Measurements from ENCODE around the gene FIS1.
"Not testable (repeated sequence)": the region's sequence is repeated elsewhere in the genome, so short reads cannot be mapped to it uniquely, and the experiment has no call there.

The FIS1 gene

DNA sequence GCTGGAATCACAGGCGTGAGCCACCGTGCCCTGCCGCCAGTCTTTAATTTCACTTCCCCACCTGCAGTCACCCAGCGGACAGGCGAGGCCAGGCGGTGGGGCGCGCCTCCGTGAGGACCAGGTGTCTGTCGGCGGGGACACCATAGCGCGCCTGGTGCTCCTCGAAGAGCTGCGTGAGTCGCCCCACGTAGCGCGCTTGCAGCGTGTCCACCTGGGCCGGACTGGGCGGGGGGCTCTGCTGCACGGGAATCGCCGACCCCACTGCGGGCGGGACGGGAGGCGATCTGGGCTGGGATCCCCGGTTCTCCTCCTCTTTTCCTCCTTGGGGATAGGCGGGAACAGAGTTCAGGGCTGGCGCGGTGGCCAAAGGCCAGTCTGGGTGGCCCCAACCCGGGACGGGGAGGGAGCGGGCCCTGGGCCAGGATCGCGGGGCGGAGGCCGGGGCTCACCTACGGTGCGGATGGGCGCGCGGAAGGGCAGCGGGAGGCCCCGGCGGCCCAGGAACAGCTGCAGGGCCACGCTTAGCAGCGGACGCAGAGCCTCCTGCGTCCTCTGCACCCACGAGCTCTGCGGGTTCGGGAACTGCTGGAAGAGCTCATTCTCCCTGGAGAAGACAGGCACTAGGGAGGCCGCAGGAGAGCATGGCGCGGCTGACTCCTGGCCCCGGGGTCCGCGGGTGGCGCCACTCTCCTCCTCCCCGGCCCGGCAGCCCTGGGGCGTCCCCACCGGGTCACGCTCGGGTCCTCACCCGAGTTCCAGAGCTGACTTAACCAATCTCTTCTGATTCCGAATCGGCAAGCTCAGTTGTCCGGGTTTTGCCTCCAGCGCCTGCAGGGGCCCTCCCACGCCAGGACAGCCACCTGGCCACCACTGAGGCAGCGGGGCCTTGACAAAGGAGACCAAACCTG is 42.9 kb downstream of the FIS1 start:
- peak; percentile 53 for DNase-seq

DNA sequence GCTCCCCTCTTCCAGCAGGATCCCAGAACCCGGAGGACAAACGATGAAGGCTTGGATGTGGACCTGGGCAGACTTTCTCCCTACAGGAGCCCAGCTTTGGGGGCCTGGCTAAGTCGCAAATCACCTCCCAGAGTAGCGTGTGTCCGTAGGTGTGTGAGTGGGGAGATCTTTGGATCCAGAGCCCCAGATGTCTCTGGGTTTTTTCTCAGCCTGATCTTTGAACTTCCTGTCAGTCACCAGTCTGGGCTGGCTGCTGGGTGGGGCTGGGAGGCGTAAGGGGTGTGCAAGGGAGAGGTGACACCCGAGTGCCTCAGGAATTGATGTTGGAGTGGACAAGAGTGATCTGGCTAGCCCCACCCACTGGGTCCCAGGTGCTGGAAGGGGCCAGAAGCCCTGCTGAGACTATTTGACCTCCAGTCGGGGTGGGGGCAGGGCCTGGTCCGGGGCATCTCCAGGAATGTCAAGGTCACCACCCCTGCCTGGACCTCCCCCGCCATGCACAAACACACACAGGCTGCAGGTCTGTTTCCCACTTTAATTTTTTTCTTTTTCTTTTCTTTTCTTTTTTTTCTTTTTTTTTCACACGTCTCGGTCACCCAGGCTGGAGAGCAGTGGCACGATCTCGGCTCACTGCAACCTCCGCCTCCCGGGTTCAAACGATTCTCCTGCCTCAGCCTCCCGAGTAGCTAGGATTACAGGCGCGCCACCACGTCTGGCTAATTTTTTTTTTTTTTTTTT is 43.9 kb downstream of the FIS1 start, which contains the start of gene MOGAT3:
Gene MOGAT3 (minus strand): TSS at position 175 of the 738 bp plus-strand sequence. CDS start 182 bp downstream, outside the sequence.
- DNase-seq: peak; percentile 66

DNA sequence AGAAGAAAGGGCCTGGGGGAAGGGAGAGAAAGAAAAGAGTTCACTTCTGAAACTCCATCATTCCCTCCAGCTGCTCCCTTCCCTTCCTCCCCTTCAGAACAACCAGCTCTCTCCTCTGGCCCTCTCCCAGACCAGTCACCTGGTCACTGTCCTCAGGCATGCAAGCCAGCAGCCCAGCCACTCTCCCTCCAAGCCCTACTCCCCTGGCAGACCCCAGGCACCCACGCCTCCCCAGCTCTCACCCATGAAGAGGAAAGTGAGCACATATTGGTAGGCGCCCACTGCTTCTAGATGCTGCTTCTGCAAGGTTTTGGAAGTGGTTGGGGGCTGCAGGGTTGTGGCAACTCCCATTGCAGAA is 44.4 kb downstream of the FIS1 start:
- DNase-seq: peak; percentile 56

DNA sequence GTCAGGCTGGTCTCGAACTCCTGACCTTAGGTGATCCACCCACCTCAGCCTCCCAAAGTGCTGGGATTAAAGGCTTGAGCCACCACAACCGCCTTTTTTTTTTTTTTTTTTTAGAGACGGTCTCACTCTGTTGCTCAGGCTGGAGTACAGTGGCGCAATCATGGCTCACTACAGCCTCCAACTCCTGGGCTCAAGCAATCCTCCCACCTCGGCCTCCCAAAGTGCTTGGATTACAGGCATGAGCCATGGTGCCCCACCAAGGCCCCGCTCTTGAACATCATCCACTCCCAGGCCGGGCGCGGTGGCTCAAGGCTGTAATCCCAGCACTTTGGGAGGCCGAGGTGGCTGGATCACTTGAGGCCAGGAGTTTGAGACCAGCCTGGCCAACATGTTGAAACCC is 45.4 kb downstream of the FIS1 start:
- DNase-seq: not testable (repeated sequence)

DNA sequence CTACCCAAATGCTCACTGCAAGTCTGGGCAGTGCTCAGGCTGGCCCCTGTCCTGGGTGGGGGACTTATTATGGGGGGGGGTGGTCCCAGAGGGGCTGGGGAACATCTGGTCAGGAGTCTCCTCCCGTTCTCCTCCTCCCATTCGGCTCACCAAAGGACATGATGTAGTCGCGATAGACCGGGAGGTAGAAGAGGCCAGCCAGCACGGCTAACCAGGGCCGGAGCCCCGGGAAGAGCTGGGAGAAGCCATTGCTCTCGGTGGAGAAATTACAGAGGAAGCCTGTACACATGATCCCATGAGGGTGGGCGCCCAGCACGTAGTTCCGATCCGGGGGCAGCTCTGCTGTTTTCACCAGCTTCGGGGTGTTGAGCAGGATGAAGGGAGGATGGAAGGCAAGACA is 46.4 kb downstream of the FIS1 start:
- peak; percentile 35 for DNase-seq

DNA sequence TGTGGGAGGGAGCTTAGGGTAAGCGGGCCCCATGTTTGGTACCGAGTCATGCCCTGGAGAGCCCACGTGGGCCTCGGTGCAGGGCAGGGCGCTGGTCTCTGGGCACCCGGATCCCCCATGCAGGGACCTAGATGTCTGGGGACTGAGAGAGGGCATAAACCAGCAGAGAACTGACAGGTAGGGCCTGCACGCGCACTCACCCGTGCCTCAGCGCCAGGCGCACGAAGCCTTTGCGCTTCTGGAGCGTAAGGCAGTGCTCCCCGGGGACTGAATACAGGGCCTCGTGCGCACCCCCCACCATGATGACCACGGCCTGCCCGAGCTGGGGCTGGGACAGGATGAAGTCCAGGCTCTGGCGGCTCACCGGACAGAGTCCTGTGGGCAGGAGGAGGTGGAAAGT is 46.9 kb downstream of the FIS1 start:
- DNase-seq: peak; percentile 46

DNA sequence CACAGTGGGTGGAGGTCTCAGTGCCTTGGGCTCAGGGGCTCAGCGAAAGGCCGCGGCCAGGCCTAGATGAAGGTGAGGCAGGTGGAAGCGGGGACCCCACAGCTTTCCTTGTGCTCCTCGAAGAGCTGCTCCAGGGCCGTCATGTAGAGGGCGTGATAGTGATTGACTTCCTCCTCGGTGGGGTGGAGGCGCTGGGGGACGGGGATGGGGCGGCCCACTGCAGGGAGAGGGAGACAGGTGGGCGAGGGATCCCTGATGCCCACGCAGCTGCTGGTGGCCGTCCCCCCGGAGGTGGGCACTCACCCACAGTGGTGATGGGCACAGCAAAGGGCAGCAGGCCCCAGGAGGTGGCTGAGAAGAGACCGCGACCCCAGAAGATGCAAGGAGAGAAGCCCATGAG is 49.0 kb downstream of the FIS1 start:
- no peak for DNase-seq

All from islet precursor cell (in vitro differentiated cells).